ENCODE results near the gene ESYT2.
"Not testable (repeated sequence)": the region's sequence is repeated elsewhere in the genome, so short reads cannot be mapped to it uniquely, and the experiment has no call there.

Gene ESYT2

GRCh38 chr7:158722574-158723237 is 106.6 kb downstream of the ESYT2 start:
- DNase-seq: no peak

GRCh38 chr7:158720112-158720511 is 109.2 kb downstream of the ESYT2 start:
- no peak for DNase-seq

GRCh38 chr7:158716802-158717201 is 112.5 kb downstream of the ESYT2 start:
- no peak for DNase-seq

- no peak for DNase-seq
These were observed 118.6 kb downstream of the ESYT2 start for GRCh38 chr7:158710651-158711102.

- no peak for DNase-seq
These were observed 121.7 kb downstream of the ESYT2 start for GRCh38 chr7:158707610-158708009.

GRCh38 chr7:158706710-158707590 is 122.4 kb downstream of the ESYT2 start:
- no peak for DNase-seq

GRCh38 chr7:158706273-158706704 is 123.0 kb downstream of the ESYT2 start:
- no peak for DNase-seq

- no peak for DNase-seq
These were observed 124.0 kb downstream of the ESYT2 start for GRCh38 chr7:158705234-158705850.

GRCh38 chr7:158704524-158705233 is 124.6 kb downstream of the ESYT2 start, which contains the start of gene NCAPG2:
NCAPG2 (minus strand) TSS chr7:158704804; CDS start chr7:158701899, 2,905 bp downstream.
- peak; percentile 94 for DNase-seq

- DNase-seq: not testable (repeated sequence)
These were observed 125.4 kb downstream of the ESYT2 start for GRCh38 chr7:158703679-158704523.

- no peak for DNase-seq
These were observed 126.4 kb downstream of the ESYT2 start for GRCh38 chr7:158702944-158703343.

GRCh38 chr7:158702196-158702595 is 127.1 kb downstream of the ESYT2 start:
- no peak for DNase-seq

- DNase-seq: no peak
These were observed 129.3 kb downstream of the ESYT2 start for GRCh38 chr7:158700008-158700407.

- no peak for DNase-seq
These were observed 130.0 kb downstream of the ESYT2 start for GRCh38 chr7:158699341-158699740.

- no peak for DNase-seq
These were observed 130.6 kb downstream of the ESYT2 start for GRCh38 chr7:158698657-158699195.

- not testable (repeated sequence) for DNase-seq
These were observed 131.7 kb downstream of the ESYT2 start for GRCh38 chr7:158697597-158697996.

- no peak for DNase-seq
These were observed 133.4 kb downstream of the ESYT2 start for GRCh38 chr7:158695726-158696452.

- no peak for DNase-seq
These were observed 134.3 kb downstream of the ESYT2 start for GRCh38 chr7:158695056-158695455.

- DNase-seq: no peak
These were observed 134.7 kb downstream of the ESYT2 start for GRCh38 chr7:158694650-158695049.

GRCh38 chr7:158689488-158689887 is 139.8 kb downstream of the ESYT2 start:
- DNase-seq: no peak

- DNase-seq: no peak
These were observed 141.9 kb downstream of the ESYT2 start for GRCh38 chr7:158687406-158687805.
